ENCODE results near the gene SPAG8.

- TF ChIP-seq CTCF (conservative IDR thresholded peaks at IDR 0.05; ENCODE audit: low read depth in 2 of 2) (no peak), EZH2 (IDR thresholded peaks at IDR 0.05; ENCODE audit: low read depth, unreplicated experiment) (no peak)
Observed at GRCh38 chr9:35795695-35796094, 16.4 kb downstream of the SPAG8 start.

Measured in GM23338 (cell line).